Smooth muscle cell of the pulmonary artery (primary cell): ENCODE data around the gene FDX2. TPM values are rescaled to one million over a fixed set of nuclear protein-coding genes. Genes with fewer than 3 reads are reported as not detected.

Experiments
- total RNA-seq: library from RNA; depleted of rRNA; stranded (reverse); fragments of >200 nt; gene quantifications from 2 replicates; pipeline ENCODE4 v1.2.3, GENCODE V29; 2014

Gene FDX2
- total RNA-seq, result 12.5 and 19.6 TPM in 2 replicates

GRCh38 chr19:10315335-10316214 is at the start of gene FDX2:
TSS of gene FDX2 (minus strand) at chr19:10316015. CDS start at chr19:10315996, 19 bp downstream.

GRCh38 chr19:10339380-10339960 is 23.7 kb upstream of the FDX2 start, which contains the start of gene ICAM3:
TSS of gene ICAM3 (minus strand) at chr19:10339624. CDS start at chr19:10339614, 10 bp downstream.

GRCh38 chr19:10332965-10333757 is 17.3 kb upstream of the FDX2 start, which contains the start of gene RAVER1:
TSS of gene RAVER1 (minus strand) at chr19:10333529. CDS start at chr19:10333507, 22 bp downstream.

GRCh38 chr19:10309423-10309822 is 6.4 kb downstream of the FDX2 start, which contains the start of gene ZGLP1:
TSS of gene ZGLP1 (minus strand) at chr19:10309815.

GRCh38 chr19:10289836-10290356 is 25.9 kb downstream of the FDX2 start, which contains the start of gene ICAM5:
TSS of gene ICAM5 (plus strand) at chr19:10289952. CDS start at chr19:10290044, 92 bp downstream.

GRCh38 chr19:10286803-10287737 is 28.7 kb downstream of the FDX2 start, which contains the start of gene ICAM4:
TSS of gene ICAM4 (plus strand) at chr19:10286955. CDS start at chr19:10287013, 58 bp downstream.

GRCh38 chr19:10270616-10271394 is 45.0 kb downstream of the FDX2 start, which contains the start of gene ICAM1:
TSS of gene ICAM1 (plus strand) at chr19:10271120. CDS start at chr19:10271160, 40 bp downstream.

Other genes starting within 250 kb of the FDX2 start
- gene SHFL, start 229.7 kb downstream of the FDX2 start, total RNA-seq, result 27.1 and 27.7 TPM in 2 replicates
- 0.46 and 0.73 TPM in 2 replicates for gene ANGPTL6, start 213.3 kb downstream of the FDX2 start, total RNA-seq
- 34.7 and 50.3 TPM in 2 replicates for gene PPAN, start 209.7 kb downstream of the FDX2 start, total RNA-seq
- 5.9 and 10.1 TPM in 2 replicates for gene P2RY11, start 204.3 kb downstream of the FDX2 start, total RNA-seq
- gene EIF3G, start 196.1 kb downstream of the FDX2 start, total RNA-seq, result 202 and 222 TPM in 2 replicates
- gene DNMT1, start 121.1 kb downstream of the FDX2 start, total RNA-seq, result 26.7 and 30.3 TPM in 2 replicates
- 11.9 and 14.6 TPM in 2 replicates for gene S1PR2, start 84.7 kb downstream of the FDX2 start, total RNA-seq
- 18.1 and 25.0 TPM in 2 replicates for gene MRPL4, start 63.8 kb downstream of the FDX2 start, total RNA-seq
- 5.9 and 19.6 TPM in 2 replicates for gene ICAM1, start 44.9 kb downstream of the FDX2 start, total RNA-seq
- gene ICAM4, start 29.1 kb downstream of the FDX2 start, total RNA-seq, result 0.10 and 0.52 TPM in 2 replicates
- 2.3 and 2.5 TPM in 2 replicates for gene ICAM5, start 26.1 kb downstream of the FDX2 start, total RNA-seq
- gene ZGLP1, start 6.2 kb downstream of the FDX2 start, total RNA-seq, result 0.46 and 0.59 TPM in 2 replicates
- gene RAVER1, start 17.5 kb upstream of the FDX2 start, total RNA-seq, result 17.3 and 27.0 TPM in 2 replicates
- 6.7 and 8.3 TPM in 2 replicates for gene ICAM3, start 23.6 kb upstream of the FDX2 start, total RNA-seq
- gene TYK2, start 64.6 kb upstream of the FDX2 start, total RNA-seq, result 82.5 and 86.6 TPM in 2 replicates
- 119 and 153 TPM in 2 replicates for gene CDC37, start 87.5 kb upstream of the FDX2 start, total RNA-seq
- 9.7 and 10.0 TPM in 2 replicates for gene PDE4A, start 104.5 kb upstream of the FDX2 start, total RNA-seq
- 79.0 and 82.3 TPM in 2 replicates for gene KEAP1, start 187.3 kb upstream of the FDX2 start, total RNA-seq
- 1.7 and 4.8 TPM in 2 replicates for gene S1PR5, start 201.4 kb upstream of the FDX2 start, total RNA-seq
- gene ATG4D, start 227.9 kb upstream of the FDX2 start, total RNA-seq, result 9.9 and 14.3 TPM in 2 replicates
- 8.0 and 10.7 TPM in 2 replicates for gene KRI1, start 250.0 kb upstream of the FDX2 start, total RNA-seq